CD4-positive, alpha-beta memory T cell (primary cell): Measurements from ENCODE around the gene DCAF15. TPM values are rescaled to one million over a fixed set of nuclear protein-coding genes. Genes with fewer than 3 reads are reported as not detected.

Experiments
- CTCF ChIA-PET: fragments of 350-600 bp; sonication (Branson Sonifier 250); formaldehyde crosslinking; loops from one replicate; lab custom pipeline; 2021; ENCODE audit warnings: inconsistent platforms; ENCODE audit not compliant: partially characterized antibody; lab: Charles Lee
- POLR2A ChIA-PET: fragments of 350-600 bp; sonication (Branson Sonifier 250); formaldehyde crosslinking; loops from one replicate; lab custom pipeline; 2021; ENCODE audit not compliant: partially characterized antibody; lab: Charles Lee
- DNase-seq, 5 donors: peaks; one replicate each; pipeline versions ENCODE4 v3.0.0 to v3.0.0-alpha.2; 2020 to 2022; ENCODE audit warnings: mixed read lengths in 1 of 5
- H3K27ac ChIP-seq: one replicate; pipeline ENCODE4 v1.7.0; 2013; ENCODE audit warnings: low read depth, low read length
- H3K27me3 ChIP-seq: 2 replicates; pipeline ENCODE4 v1.7.0; 2013; ENCODE audit warnings: mild to moderate bottlenecking, low read length, moderate library complexity; ENCODE audit not compliant: insufficient read depth
- H3K36me3 ChIP-seq: 2 replicates; pipeline ENCODE4 v1.7.0; 2013; ENCODE audit warnings: mild to moderate bottlenecking, low read length, moderate library complexity; ENCODE audit not compliant: insufficient read depth
- H3K4me1 ChIP-seq: 2 replicates; pipeline ENCODE4 v1.7.0; 2013; ENCODE audit warnings: mild to moderate bottlenecking, low read length, moderate library complexity; ENCODE audit not compliant: insufficient read depth
- H3K4me3 ChIP-seq, 2 donors: one replicate each; pipeline ENCODE4 v1.7.0; 2013; ENCODE audit warnings: low read length in 2 of 2, mild to moderate bottlenecking in 1 of 2
- H3K9me3 ChIP-seq, 2 donors: one replicate each; pipeline ENCODE4 v1.7.0; 2013; ENCODE audit warnings: low read length in 2 of 2, control low read depth in 1 of 2; ENCODE audit not compliant: control insufficient read depth in 1 of 2
- H3K27ac Mint-ChIP-seq, 7 donors: one replicate each; pipeline ENCODE4 v1.8.0; 2020 to 2021; ENCODE audit warnings: mixed read lengths in 7 of 7, mild to moderate bottlenecking in 6 of 7, inconsistent platforms in 3 of 7, moderate library complexity in 3 of 7
- H3K27me3 Mint-ChIP-seq, 2 donors: one replicate each; pipeline ENCODE4 v1.8.0; 2020 to 2021; ENCODE audit warnings: mixed read lengths in 2 of 2
- H3K36me3 Mint-ChIP-seq, 2 donors: one replicate each; pipeline ENCODE4 v1.8.0; 2020 to 2021; ENCODE audit warnings: mixed read lengths in 2 of 2, inconsistent platforms in 1 of 2, mild to moderate bottlenecking in 1 of 2
- H3K4me1 Mint-ChIP-seq, 4 donors: one replicate each; pipeline ENCODE4 v1.8.0; 2020 to 2021; ENCODE audit warnings: mixed read lengths in 4 of 4, mild to moderate bottlenecking in 1 of 4
- H3K4me3 Mint-ChIP-seq, 8 donors: one replicate each; pipeline ENCODE4 v1.8.0; 2020 to 2021; ENCODE audit warnings: mixed read lengths in 8 of 8, mild to moderate bottlenecking in 7 of 8, moderate library complexity in 6 of 8, inconsistent platforms in 3 of 8
- H3K9me3 Mint-ChIP-seq, 8 donors: one replicate each; pipeline ENCODE4 v1.8.0; 2020 to 2021; ENCODE audit warnings: mixed read lengths in 8 of 8, mild to moderate bottlenecking in 5 of 8, inconsistent platforms in 3 of 8, moderate library complexity in 1 of 8
- intact Hi-C: fragments of 100-400 bp; cut with micrococcal nuclease; formaldehyde crosslinking; loops from one replicate; pipeline ENCODE4 v1.15.1; 2023
- polyA plus RNA-seq, 2 donors: library from polyadenylated mRNA; unstranded; fragments of 300-500 nt; fragmentation: Illumina TruSeq; gene quantifications; one replicate each; pipeline ENCODE4 v1.2.3, GENCODE V29; 2021
- total RNA-seq, 2 experiments: library from RNA; stranded (reverse); gene quantifications; one replicate each; pipeline ENCODE4 v1.2.3, GENCODE V29; 2021

Gene DCAF15
- total and polyA plus RNA-seq, 4 experiments from 2014 or later, result 4.9 to 96.7 (median 50.0) TPM

DNA sequence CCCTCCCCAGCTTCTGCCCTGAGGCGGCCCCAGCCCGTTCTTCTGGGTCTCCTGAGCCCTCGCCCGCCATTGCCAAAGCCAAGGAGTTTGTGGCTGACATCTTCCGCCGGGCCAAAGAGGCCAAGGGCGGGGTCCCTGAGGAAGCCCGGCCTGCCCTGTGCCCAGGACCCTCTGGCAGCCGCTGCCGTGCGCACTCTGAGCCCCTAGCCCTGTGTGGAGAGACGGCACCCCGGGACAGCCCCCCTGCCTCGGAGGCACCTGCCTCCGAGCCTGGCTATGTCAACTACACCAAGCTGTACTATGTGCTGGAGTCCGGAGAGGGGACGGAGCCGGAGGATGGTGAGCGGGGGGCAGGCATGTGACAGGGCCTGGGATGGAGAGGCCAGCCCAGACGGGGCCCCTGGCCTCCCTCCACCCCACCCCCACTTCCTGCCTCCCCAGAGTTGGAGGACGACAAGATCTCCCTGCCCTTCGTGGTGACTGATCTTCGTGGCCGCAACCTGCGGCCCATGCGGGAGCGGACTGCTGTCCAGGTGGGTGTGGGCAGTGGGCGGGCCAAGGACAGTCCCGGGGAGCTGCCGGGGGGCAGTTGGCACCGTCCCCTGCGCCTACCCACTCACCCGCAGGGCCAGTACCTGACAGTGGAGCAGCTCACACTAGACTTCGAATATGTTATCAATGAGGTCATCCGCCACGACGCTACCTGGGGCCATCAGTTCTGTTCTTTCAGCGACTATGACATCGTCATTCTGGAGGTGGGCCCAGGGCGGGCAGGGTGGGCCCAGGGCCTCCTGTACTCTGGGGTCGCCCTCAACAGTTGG, 7.0 kb downstream of the DCAF15 start:
- Histone ChIP-seq H3K4me1 (peaks cover 3% of the 10 kb centered on the region), H3K9me3 (no peaks in the 10 kb centered on the region), H3K4me3 (no peak overlapping the region), H3K36me3 (peaks cover 51% of the 10 kb centered on the region), H3K27ac (no peak overlapping the region), H3K27me3 (no peaks in the 10 kb centered on the region)
- no peak for DNase-seq
- Mint-ChIP-seq H3K4me3 (no peak overlapping the region), H3K4me1 (peaks cover 0 to 4% (median 2%) of the 10 kb centered on the region in 4 donors), H3K36me3 (peaks cover 12 to 55% of the 10 kb centered on the region in 2 donors), H3K9me3 (no peaks in the 10 kb centered on the region), H3K27ac (no peak overlapping the region), H3K27me3 (no peaks in the 10 kb centered on the region)
- intact Hi-C loops, result loop anchor here (10.0 kb wide), 1 partner anchor 115 kb away; the partner anchor contains the start of gene MISP3
- ChIA-PET POLR2A (interaction anchor here (0.9 to 2.3 kb wide), 3 partner anchors 27 to 72 kb away, joined by 3 to 11 read pairs (median 11); partner anchors contain the start of gene IL27RA), CTCF (no interaction called here)

DNA sequence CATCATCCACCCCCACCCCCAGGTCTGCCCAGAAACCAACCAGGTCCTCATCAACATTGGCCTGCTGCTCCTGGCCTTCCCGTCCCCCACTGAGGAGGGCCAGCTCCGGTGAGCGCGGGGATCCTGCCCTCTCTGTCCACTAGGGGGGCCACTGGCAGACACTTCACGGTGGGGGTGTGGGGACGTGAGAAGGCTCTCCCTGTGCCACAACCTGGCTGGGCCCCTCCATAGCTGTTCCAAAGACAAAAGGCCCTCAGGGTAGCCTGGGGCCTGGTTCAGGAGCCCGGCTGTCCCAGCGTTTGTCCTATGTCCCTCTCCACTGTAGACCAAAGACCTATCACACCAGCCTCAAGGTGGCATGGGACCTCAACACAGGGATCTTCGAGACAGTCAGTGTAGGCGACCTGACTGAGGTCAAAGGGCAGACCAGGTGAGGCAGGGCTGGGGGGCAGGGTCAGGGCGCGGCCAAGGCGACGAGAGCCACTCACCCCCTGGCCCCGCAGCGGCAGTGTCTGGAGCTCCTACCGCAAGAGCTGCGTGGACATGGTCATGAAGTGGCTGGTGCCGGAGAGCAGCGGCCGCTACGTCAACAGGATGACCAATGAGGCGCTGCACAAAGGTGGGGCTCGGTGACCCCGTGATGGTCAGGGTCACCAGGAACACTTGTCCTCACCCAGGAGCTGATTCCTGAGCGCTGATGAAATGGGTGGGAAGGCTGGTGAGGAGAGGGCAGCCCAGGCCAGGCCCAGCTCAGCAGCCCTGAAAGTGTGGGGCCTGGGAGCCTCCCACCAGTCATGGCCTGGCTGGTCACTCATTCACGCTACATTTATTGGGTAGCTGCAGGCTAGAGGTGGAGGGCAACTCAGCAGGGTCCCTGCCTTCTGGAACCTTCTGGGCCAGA, 7.9 kb downstream of the DCAF15 start:
- no peaks in the 10 kb centered on the region for H3K27me3 Mint-ChIP-seq
- H3K4me3 ChIP-seq, result no peak overlapping the region
- no peak overlapping the region for H3K27ac ChIP-seq
- H3K4me1 Mint-ChIP-seq, result peaks cover 0 to 3% (median 0%) of the 10 kb centered on the region in 4 donors
- H3K9me3 ChIP-seq, result no peaks in the 10 kb centered on the region
- peaks cover 45% of the 10 kb centered on the region for H3K36me3 ChIP-seq
- peaks cover 18 to 60% of the 10 kb centered on the region in 2 donors for H3K36me3 Mint-ChIP-seq
- intact Hi-C loops, result loop anchor here (10.0 kb wide), 1 partner anchor 115 kb away; the partner anchor contains the start of gene MISP3
- ChIA-PET CTCF (interaction anchor here (0.6 to 1.2 kb wide), 4 partner anchors 43 to 76 kb away, joined by 3 to 5 read pairs (median 4); no protein-coding TSS in a partner anchor), POLR2A (interaction anchor here (0.9 to 2.3 kb wide), 4 partner anchors 26 to 72 kb away, joined by 3 to 11 read pairs (median 8); partner anchors contain the start of gene IL27RA)
- H3K9me3 Mint-ChIP-seq, result no peaks in the 10 kb centered on the region
- no peak for DNase-seq
- peak overlapping the region in 1 of 7 donors; percentile 68 for H3K27ac Mint-ChIP-seq
- H3K4me1 ChIP-seq, result no peaks in the 10 kb centered on the region
- no peak overlapping the region for H3K4me3 Mint-ChIP-seq
- no peaks in the 10 kb centered on the region for H3K27me3 ChIP-seq

DNA sequence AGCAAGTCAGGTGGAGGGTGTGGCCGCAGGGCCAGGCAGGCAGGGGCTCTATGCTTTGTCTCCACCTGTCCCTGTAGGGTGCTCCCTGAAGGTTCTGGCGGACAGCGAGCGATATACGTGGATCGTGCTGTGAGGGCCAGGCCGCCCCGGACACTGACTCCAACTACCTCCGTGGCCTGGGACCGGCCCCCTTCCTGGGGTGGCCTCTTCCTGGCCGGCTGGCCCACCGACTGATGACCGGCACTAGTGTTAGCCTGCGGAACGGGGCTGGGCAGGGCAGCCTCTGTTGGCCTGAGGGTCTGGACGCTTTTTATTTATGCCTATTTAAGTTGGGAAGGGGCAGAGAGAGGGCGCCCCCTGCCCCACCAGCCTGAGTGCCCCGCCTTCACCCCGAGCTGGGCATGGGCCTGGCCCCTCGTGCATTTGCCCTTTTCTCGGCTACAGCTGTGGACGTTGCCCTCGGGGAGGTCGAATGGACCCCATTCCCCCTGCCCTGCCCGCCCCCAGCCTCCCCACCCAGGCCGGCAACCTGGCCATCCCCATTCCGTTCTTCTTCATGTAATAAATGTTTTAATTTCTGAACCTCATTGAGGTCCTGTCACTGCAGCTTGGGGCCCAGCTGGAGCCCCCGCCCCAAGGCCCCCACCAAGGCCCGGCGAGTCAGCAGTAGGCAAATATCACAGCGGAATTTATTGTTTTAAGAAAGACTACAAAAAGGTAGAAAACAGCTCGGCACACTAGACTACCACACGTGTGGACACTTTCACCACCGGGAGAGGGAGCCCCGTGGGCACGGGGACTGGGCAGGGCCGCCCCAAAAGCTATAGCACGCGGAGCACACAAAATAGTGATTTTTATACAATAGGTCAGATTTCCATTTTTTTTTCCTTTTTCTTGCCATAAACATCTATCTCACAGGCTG, 8.8 kb downstream of the DCAF15 start:
- H3K36me3 ChIP-seq, result peaks cover 36% of the 10 kb centered on the region
- CTCF ChIA-PET, result interaction anchor here (0.6 to 1.2 kb wide), 4 partner anchors 44 to 75 kb away, joined by 3 to 5 read pairs (median 4); no protein-coding TSS in a partner anchor
- H3K27me3 ChIP-seq, result no peaks in the 10 kb centered on the region
- H3K4me1 ChIP-seq, result no peaks in the 10 kb centered on the region
- POLR2A ChIA-PET, result interaction anchor here (2.0 to 2.6 kb wide), 4 partner anchors 9 to 71 kb away, joined by 5 to 17 read pairs (median 11); partner anchors contain the start of genes DCAF15 and IL27RA
- H3K27ac Mint-ChIP-seq, result peak overlapping the region in 5 of 7 donors; percentile 10 to 68 (median 54)
- intact Hi-C loops, result no loop called here
- no peak for DNase-seq
- H3K27me3 Mint-ChIP-seq, result no peaks in the 10 kb centered on the region
- H3K9me3 ChIP-seq, result no peaks in the 10 kb centered on the region
- no peak overlapping the region for H3K4me3 Mint-ChIP-seq
- no peak overlapping the region for H3K27ac ChIP-seq
- peaks cover 18 to 55% of the 10 kb centered on the region in 2 donors for H3K36me3 Mint-ChIP-seq
- no peaks in the 10 kb centered on the region for H3K9me3 Mint-ChIP-seq
- H3K4me3 ChIP-seq, result no peak overlapping the region
- peaks cover 0 to 3% (median 0%) of the 10 kb centered on the region in 4 donors for H3K4me1 Mint-ChIP-seq

DNA sequence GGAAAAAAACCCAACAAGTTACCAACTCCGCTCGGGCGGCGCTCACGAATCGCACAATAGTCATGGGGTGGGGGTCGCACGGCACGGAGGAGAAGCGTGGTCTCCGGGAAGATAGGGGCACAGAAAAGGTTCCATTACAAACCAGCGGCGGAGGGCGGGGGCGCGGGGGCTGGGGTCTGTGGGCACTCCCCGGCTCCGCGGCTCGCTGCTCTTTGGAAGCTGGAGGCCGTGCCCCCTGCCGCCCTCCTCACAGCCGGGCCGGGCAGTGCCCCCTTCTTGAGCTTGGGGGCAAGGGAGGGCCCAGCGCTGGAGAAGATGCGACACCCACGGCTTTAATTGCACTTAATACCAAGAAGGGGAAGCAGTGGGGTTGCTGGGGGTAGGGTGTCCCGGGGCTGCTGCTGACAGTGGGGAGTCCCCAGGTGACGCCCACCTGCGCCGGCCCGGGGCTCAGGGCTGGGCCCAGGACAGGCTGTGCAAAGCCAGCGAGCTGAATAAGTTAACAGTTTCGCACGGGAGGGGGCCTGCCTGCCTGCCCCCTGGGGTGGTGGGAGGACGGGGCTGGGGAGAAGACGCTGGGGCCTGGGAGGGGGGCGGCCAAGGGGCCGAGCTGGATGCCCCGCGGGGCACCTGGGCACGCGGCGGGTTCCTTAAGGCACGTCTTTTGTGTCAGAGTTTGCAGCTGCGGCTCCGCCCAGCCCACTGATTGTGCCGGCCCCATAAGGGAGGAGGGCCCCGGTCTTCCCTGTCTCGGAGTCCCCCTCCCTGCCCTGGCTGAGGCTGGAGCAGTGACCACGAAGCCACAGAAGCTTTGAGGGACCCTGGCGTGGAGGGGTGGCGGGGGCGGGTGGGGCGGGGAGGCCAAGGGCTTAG, 9.8 kb downstream of the DCAF15 start:
- H3K4me1 ChIP-seq, result no peaks in the 10 kb centered on the region
- Mint-ChIP-seq H3K36me3 (peaks cover 18 to 49% of the 10 kb centered on the region in 2 donors), H3K27ac (peak overlapping the region in 2 of 7 donors; percentile 54 to 64), H3K4me1 (peaks cover 0 to 3% (median 0%) of the 10 kb centered on the region in 4 donors), H3K27me3 (no peaks in the 10 kb centered on the region), H3K9me3 (no peaks in the 10 kb centered on the region), H3K4me3 (no peak overlapping the region)
- peaks cover 29% of the 10 kb centered on the region for H3K36me3 ChIP-seq
- H3K27ac ChIP-seq, result no peak overlapping the region
- H3K27me3 ChIP-seq, result no peaks in the 10 kb centered on the region
- POLR2A ChIA-PET, result interaction anchor here (1.0 to 2.6 kb wide), 5 partner anchors 10 to 70 kb away, joined by 3 to 17 read pairs (median 5); partner anchors contain the start of gene DCAF15
- H3K4me3 ChIP-seq, result no peak overlapping the region
- H3K9me3 ChIP-seq, result no peaks in the 10 kb centered on the region
- no peak for DNase-seq
- CTCF ChIA-PET, result interaction anchor here (0.6 to 1.0 kb wide), 2 partner anchors 43 to 188 kb away, joined by 3 read pairs; no protein-coding TSS in a partner anchor
- intact Hi-C loops, result no loop called here

DNA sequence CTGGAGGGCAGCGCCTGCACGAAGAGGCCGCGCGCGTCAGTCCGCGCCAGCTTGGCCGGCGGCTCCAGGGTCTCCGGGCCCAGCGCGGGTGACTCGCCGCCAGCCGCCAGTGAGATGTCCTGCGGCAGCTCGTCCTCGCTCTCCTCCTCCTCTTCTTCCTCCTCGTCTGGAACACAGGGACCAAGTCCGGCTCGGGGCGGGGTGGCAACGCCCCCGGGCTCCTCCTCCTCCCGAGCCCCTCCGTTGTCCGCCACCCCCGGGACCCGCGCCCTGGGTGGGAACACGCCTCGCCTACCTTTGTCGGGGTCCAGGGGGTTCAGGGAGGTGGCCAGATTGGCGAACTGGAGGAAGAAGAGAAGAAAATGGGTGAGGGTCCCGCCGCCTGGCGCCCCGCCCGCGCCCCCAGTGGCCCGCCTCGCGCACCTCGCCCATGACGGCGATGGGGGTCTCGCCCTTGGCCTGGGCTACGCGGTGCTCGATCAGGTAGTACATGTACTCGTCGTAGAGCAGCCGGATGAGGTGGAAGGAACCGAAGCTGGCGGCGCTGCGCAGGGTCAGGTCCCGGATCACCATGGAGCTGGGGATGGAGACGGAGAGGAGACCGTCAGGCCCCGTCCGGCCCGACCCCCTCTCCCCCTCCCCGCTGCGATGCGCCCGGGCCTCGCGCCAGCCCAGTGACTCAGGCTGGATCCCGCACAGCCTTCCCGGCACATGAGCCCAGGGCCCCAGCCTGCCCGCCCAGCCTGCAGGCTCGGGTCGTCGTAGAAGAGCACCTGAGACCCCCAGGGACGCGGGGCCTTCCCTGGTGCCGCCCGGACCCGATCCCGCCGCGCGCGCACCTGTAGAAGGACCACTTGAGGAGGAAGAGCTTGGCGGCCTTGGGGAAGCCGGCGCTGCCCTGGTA, 10.6 kb downstream of the DCAF15 start:
- no peak overlapping the region for H3K27ac ChIP-seq
- intact Hi-C loops, result no loop called here
- H3K36me3 ChIP-seq, result peaks cover 22% of the 10 kb centered on the region
- no peaks in the 10 kb centered on the region for H3K4me1 ChIP-seq
- H3K4me3 Mint-ChIP-seq, result no peak overlapping the region
- no peaks in the 10 kb centered on the region for H3K27me3 ChIP-seq
- H3K27ac Mint-ChIP-seq, result no peak overlapping the region
- ChIA-PET POLR2A (interaction anchor here (1.0 to 2.6 kb wide), 4 partner anchors 10 to 69 kb away, joined by 3 to 17 read pairs (median 5); partner anchors contain the start of gene DCAF15), CTCF (interaction anchor here (0.6 kb wide), 1 partner anchor 189 kb away, joined by 3 read pairs; no protein-coding TSS in a partner anchor)
- H3K4me1 Mint-ChIP-seq, result peaks cover 0 to 3% (median 0%) of the 10 kb centered on the region in 4 donors
- H3K36me3 Mint-ChIP-seq, result peaks cover 18 to 41% of the 10 kb centered on the region in 2 donors
- no peak for DNase-seq
- no peaks in the 10 kb centered on the region for H3K27me3 Mint-ChIP-seq
- H3K9me3 Mint-ChIP-seq, result no peaks in the 10 kb centered on the region
- no peaks in the 10 kb centered on the region for H3K9me3 ChIP-seq
- no peak overlapping the region for H3K4me3 ChIP-seq
